Parathyroid adenoma (tissue), 2 donors: ENCODE results near the gene SEC16A.

ENCODE experiments used
- H2AFZ ChIP-seq: fragments of 300-600 bp; sonication (generic); one replicate; pipeline ENCODE4 v1.7.0; 2017; ENCODE audit warnings: antibody characterized with exemption, mild to moderate bottlenecking
- H3K27ac ChIP-seq: fragments of 300-600 bp; sonication (generic); one replicate; pipeline ENCODE4 v1.7.0; 2017
- H3K27me3 ChIP-seq: fragments of 300-600 bp; sonication (generic); one replicate; pipeline ENCODE4 v1.7.0; 2017; ENCODE audit warnings: low read length; ENCODE audit not compliant: control insufficient read depth, insufficient read depth
- H3K36me3 ChIP-seq: fragments of 300-600 bp; sonication (generic); one replicate; pipeline ENCODE4 v1.7.0; 2017; ENCODE audit warnings: low read length; ENCODE audit not compliant: control insufficient read depth, insufficient read depth
- H3K4me1 ChIP-seq: fragments of 300-600 bp; sonication (generic); one replicate; pipeline ENCODE4 v1.7.0; 2017; ENCODE audit warnings: control low read depth
- H3K4me2 ChIP-seq: fragments of 300-600 bp; sonication (generic); one replicate; pipeline ENCODE4 v1.7.0; 2017; ENCODE audit warnings: low read length
- H3K4me3 ChIP-seq: fragments of 300-600 bp; sonication (generic); one replicate; pipeline ENCODE4 v1.7.0; 2017; ENCODE audit warnings: low read depth, low read length
- H3K79me2 ChIP-seq: fragments of 300-600 bp; sonication (generic); one replicate; pipeline ENCODE4 v1.7.0; 2017; ENCODE audit warnings: control low read depth
- H3K9ac ChIP-seq: fragments of 300-600 bp; sonication (generic); one replicate; pipeline ENCODE4 v1.7.0; 2017; ENCODE audit warnings: mild to moderate bottlenecking
- H3K9me3 ChIP-seq: fragments of 300-600 bp; sonication (generic); one replicate; pipeline ENCODE4 v1.7.0; 2017; ENCODE audit warnings: low read length; ENCODE audit not compliant: control insufficient read depth
- CTCF ChIP-seq: fragments of 300-600 bp; sonication (generic); IDR thresholded peaks from one replicate; pipeline ENCODE4 v1.7.0; 2017; ENCODE audit warnings: antibody characterized with exemption, mild to moderate bottlenecking
- donor health status: primary hyperparathyroidism.

SEC16A gene

GRCh38 chr9:136502940-136503550, 20.2 kb upstream of the SEC16A start:
- TF ChIP-seq CTCF, result no peak
- no peak overlapping the region for H3K9ac ChIP-seq
- no peak overlapping the region for H3K4me3 ChIP-seq
- no peaks in the 10 kb centered on the region for H3K36me3 ChIP-seq
- H3K4me1 ChIP-seq, result no peaks in the 10 kb centered on the region
- no peaks in the 10 kb centered on the region for H3K79me2 ChIP-seq
- H3K27me3 ChIP-seq, result no peaks in the 10 kb centered on the region
- no peaks in the 10 kb centered on the region for H3K9me3 ChIP-seq
- H3K27ac ChIP-seq, result no peak overlapping the region
- no peak overlapping the region for H3K4me2 ChIP-seq
- no peak overlapping the region for H2AFZ ChIP-seq

GRCh38 chr9:136502196-136502595, 19.4 kb upstream of the SEC16A start:
- Histone ChIP-seq H3K27me3 (no peaks in the 10 kb centered on the region), H3K4me2 (no peak overlapping the region), H3K9me3 (no peaks in the 10 kb centered on the region), H3K9ac (no peak overlapping the region), H3K4me3 (no peak overlapping the region), H3K4me1 (no peaks in the 10 kb centered on the region), H3K27ac (no peak overlapping the region), H2AFZ (no peak overlapping the region), H3K79me2 (no peaks in the 10 kb centered on the region), H3K36me3 (no peaks in the 10 kb centered on the region)
- no peak for TF ChIP-seq CTCF

- Histone ChIP-seq H2AFZ (no peak overlapping the region), H3K27me3 (no peaks in the 10 kb centered on the region), H3K4me1 (no peaks in the 10 kb centered on the region), H3K27ac (no peak overlapping the region), H3K36me3 (no peaks in the 10 kb centered on the region), H3K9me3 (no peaks in the 10 kb centered on the region), H3K79me2 (no peaks in the 10 kb centered on the region), H3K4me2 (no peak overlapping the region), H3K4me3 (no peak overlapping the region), H3K9ac (no peak overlapping the region)
- TF ChIP-seq CTCF, result no peak
These were observed 18.8 kb upstream of the SEC16A start for GRCh38 chr9:136501686-136502085.

- no peak overlapping the region for H3K4me3 ChIP-seq
- no peaks in the 10 kb centered on the region for H3K4me1 ChIP-seq
- H3K36me3 ChIP-seq, result no peaks in the 10 kb centered on the region
- H3K27ac ChIP-seq, result no peak overlapping the region
- H3K4me2 ChIP-seq, result no peak overlapping the region
- no peak overlapping the region for H2AFZ ChIP-seq
- no peak for TF ChIP-seq CTCF
- no peaks in the 10 kb centered on the region for H3K27me3 ChIP-seq
- no peak overlapping the region for H3K9ac ChIP-seq
- H3K79me2 ChIP-seq, result no peaks in the 10 kb centered on the region
- H3K9me3 ChIP-seq, result no peaks in the 10 kb centered on the region
These were observed 17.4 kb upstream of the SEC16A start for GRCh38 chr9:136499935-136500910.
